T follicular helper cell (primary cell): ENCODE data around the gene SRCIN1.

Experiments used
- DNase-seq: peaks from one replicate; pipeline ENCODE4 v3.0.0-alpha.2; 2020; ENCODE audit warnings: low read depth

The SRCIN1 gene

DNA sequence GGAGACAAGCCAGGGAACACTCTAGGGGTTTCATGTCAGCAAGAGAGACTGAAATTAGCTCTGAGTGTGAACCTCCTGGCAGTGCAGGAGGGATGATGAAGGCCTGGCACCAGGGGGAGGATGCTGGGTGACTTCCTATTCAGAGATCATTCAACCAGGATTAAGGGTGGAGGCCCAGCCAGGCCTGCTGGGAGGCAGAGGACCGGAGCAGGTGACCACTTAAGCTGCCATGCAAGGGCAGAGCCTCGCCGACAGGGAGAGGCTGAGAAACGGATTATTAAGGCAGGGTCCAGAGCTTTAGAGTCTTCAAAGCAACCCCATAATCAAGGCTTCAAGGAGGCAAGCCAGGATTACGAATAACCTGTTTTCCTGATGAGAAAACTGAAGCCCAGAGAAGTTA lies 10.6 kb upstream of the SRCIN1 start:
- DNase-seq: no peak

DNA sequence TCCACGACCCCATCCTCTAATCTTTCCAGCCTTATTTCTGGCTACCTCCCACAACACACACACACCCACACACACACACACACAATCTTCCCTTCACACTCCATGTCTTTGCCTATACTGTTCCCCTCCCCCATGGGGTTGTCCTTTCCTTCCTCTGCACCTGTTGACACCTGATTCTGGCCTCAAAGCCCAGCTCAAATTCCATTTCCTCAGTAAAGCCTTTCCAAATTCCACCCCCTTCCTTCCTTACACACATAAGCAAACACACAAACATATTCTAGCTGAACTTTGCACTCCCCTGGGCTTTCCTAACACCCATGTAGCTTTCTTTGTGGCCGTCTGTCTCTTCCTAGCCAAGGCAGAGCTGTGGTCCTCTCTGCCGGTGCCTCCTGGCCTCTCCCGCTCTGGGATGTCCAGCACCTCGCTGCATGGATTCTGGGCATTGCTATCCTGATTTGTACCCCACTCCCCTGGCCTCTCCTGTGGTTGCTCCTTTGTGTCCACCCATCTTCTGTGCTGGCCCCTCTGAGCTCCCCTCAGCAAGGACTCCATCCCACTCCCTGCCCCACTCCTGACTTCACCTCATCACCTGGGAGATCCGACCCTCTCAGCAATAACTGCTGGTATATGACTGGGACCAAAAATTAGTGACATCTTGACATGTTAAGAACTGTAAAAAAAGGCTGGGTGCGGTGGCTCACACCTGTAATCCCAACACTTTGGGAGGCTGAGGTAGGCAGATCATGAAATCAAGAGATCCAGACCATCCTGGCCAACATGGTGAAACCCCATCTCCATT lies 8.4 kb upstream of the SRCIN1 start:
- DNase-seq: no peak

DNA sequence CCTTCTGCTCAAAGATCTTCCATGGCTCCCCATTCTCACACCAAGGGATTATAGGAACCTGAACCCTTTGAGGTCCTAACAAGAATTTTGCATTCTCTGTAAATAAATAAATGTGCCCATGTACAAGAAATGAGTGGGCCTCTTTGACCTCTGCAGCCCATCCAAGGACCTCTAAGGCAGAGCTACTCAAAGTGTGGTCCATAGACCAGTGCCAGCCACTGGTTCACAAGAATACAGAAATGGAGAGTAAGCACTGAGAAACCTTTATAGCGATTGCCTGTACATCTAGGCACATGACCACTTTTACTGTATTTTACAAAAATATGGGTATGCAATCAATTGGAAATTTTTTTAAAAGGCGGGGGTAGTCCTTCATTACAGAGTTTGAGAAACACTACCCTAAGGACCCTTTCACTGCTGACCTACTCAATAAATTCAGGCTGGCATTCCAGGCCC lies 7.8 kb upstream of the SRCIN1 start:
- no peak for DNase-seq

DNA sequence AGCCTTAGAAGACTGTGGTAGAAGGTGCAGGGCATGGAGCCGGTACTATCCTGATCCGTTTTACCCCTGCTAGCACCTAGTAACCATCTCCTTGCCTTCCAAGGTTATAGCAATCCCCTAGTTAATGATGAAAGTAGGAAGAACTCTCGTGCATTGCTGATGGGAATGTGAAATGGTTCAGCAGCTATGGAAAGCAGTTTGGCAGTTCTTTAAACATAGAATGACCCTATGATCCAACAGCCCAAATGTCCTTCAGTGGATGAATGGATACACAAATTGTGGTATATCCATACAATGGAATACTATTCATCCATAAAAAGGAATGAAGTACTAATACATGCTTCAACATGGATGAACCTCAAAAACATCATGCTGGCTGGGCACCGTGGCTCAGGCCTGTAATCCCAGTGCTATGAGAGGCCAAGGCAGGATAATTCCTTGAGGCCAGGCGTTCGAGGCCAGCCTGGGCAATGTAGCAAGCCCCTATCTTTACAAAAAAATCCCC lies 6.2 kb upstream of the SRCIN1 start:
- no peak for DNase-seq

DNA sequence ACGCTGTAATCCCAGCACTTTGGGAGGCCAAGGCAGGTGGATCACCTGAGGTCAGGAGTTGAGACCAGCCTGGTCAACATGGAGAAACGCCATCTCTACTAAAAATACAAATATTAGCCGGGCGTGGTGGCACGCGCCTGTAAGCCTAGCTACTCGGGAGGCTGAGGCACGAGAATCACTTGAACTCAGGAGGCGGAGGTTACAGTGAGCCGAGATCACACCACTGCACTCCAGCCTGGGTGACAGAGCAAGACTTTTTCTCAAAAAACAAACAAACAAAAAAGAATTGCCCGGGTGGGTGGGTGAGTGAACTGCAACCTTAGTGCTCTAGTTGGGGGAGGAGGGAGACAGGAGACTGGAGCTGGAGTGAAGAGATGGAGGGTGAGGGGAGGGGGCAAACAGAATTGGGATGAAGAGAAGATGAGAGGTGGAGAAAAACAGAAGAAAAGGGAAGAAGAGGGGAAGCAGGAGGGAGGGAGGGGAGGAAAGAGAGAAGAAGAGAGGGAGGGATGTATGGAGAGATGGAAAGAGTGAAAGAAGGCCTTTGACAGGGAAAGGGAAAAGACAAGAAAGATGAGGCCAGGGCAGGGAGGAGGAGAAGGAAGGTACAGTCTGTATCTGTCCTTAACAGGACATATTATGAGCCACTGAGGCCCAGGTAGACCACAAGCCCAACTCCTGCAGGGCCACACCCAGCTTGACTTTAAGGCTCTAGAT lies 5.5 kb upstream of the SRCIN1 start:
- no peak for DNase-seq

DNA sequence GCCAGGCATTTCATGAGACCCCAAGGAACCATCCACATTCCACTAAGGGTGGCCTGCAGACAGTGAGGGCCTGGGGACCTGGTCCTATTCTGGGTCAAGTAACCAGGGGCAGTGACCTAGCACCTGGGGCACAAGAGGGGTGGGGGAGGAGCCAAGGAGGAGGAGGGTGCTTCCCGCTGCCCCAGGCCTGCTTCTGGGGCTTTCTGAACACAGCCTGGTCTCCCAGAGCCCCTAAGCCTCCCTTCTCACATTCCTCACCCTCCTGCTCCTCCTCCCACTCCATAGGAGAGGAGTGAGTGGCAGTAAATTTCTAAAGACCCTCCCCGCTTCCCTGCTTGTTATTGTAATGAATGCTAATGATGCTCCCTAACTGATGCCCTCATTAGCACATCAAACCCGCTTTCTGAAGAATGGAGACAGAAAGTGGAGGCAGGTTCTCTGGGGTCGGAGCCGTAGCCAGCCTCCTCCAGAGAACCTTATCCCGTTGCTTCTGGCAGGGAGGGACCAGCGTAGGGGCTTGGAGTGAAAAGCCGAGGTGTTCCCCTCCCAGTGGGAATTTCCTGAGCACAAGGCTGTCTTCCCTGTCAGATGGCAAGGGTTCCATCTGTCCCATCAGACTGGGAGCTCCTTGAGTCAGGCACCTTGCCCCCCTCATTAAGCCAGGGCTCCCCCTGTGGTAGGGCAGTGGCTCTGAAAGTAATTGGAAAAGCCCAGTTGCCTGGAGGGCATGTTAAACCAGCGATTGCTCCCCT lies 3.7 kb upstream of the SRCIN1 start:
- DNase-seq: no peak

DNA sequence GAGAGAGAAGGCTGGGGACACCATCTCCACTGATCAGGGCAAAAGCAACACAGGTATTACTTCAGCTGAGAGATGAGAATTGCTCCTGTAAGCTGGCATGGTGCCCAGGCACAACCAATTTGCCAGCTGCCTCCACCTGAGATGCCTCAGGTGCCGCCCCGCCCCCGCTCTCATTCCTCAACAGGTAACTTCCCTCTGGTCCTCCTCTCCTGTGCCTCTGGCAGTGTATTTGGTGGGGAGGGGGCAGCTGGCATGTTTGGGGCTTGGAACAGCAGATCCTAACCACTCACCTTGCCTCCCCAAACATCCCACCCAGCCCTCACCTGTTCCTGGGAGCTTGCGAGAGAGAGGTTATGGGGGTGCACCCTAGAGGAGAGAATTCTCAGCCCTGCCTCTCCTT lies 2.9 kb upstream of the SRCIN1 start:
- no peak for DNase-seq

DNA sequence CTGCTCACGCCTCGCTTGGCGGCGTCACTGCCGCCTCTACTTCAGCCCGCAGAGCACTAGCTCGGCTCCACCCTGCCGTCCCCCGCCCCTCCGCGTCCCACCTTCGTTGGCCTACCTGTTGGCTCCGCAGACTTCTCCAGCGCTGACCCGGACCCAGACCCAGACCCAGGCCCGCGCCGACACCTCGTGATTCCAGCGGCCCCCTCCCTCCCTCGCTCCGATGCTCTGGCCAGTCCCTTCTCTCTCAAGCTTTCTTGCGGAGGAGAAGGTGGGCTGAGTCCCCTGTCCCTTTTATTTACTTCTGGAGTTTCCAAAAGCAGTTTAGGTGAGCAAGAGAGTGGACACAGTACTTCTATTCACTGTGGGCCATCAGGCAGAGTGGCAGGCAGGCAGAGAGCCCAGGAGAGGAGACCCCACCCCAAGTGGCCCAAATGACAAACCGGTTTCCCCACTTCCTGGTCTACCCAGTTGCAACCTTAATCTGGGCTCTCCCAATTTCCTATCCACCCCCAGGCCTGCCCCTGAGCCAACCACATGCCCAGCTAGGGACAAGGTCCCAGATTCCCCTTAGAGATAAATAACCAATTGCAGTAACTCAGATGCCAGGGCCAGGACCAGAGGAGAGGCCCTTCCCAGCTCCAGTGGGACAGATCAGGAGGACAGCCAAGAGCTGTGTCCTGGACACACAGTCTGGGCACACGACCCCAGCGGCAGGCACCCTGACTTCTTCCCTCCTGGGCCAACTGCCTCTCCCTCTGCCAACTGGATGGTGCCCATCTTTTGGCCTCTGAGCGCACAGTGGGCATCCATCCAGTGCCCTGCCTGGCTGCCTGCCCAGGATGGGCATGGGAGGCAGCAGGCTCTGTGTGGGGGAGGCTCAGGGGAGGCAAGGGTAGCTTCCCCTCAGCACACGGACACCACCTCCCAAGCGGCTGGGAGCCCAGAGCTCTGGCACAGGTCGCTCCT lies 1.2 kb upstream of the SRCIN1 start:
- no peak for DNase-seq

DNA sequence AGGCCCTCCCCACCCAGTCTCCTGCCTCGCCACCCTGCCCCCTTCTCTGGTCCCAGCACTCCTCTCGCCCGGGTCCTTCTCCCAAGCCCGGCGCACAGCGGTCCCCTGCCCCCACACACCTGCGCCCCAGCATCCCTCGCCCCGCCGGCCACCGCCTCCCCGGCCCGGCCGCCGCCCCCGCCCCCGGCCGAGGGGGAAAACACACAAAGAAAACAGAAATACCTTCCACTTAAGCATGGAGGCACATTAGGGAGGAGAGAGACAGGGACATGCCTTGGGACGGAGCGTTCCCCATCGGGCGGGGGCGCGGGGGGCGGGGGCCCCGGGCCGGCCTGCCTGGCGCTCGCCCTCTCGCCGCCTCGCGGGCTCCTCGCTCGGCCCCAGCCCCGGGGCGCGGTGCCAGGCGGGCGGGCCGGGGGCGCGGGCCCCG lies 326 bp downstream of the SRCIN1 start:
- no peak for DNase-seq

DNA sequence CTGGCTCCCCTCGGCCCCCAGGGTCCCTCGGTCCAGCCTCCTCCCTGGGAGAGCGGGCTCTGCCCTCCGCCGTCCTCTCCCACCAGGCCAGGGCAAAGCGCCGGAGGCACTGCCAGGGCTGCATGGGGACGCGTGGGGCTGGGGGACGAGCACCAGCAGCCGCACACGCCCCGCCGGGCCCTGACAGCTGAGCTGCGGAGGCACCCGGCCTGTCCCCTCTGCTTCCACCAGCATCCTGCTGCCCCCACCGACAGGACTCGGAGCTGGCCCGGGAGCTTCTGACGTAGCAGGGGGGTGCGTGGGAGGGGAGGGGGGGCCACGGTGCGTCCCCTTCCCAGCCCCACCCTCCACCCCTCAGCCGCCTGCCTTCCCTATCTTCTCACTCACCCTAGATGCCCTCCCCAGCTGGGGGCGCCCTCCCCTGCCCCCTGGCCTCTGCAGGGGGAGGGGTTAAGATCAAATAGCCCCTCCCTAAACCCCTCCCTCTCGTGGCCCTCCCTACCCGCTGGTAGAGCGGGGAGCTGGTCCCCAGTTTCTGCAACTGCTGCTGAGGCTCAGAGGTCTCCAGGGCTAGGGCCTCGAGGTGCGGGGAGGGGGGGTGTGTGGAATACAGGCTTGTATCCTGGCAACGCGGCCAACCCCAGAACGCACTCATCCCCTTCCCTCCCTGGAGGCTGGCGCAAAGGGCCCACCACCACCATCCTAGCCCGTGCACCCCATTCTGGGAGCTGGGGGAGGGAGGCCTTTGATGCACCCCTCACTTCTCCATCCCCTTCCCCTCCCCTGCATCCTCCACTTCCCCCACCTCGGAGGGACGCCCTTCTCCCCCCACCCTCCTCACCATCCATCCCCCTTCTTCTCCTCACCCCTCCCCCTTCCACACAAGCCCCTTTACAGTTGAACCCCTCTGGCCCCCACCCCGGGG lies 1.0 kb downstream of the SRCIN1 start:
- DNase-seq: no peak

DNA sequence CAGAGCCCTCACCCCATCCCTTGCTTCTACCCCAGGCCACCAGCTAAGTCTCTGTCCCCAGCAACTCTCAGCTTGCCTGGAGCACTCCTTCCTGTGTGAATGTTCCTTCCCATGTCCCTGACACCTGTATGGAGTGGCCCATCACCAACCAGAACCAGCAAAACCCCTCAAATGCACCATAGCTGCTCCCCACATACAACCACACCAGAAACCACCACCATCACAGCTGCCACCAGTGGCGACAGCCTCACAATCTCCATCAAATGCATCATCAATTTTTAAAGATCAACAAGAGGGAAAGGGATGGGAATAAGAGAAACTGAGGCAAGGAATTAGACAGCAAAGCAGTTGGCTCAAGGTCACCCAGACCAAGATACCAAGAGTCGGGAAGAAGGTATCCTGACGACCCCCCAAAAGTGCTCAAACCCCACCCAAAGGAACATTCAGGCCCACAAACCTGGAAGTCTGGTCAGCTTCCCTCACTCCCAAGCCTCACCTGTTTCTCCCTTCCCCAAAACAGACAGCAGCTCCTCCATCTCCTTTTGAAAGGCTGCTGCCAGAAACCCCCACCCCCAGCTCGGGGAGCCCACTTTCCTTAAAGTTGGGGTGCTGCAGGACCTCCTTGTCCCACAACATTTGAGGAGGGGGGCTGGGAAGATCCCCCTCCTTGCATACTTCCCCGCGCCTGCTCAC lies 1.8 kb downstream of the SRCIN1 start:
- no peak for DNase-seq

DNA sequence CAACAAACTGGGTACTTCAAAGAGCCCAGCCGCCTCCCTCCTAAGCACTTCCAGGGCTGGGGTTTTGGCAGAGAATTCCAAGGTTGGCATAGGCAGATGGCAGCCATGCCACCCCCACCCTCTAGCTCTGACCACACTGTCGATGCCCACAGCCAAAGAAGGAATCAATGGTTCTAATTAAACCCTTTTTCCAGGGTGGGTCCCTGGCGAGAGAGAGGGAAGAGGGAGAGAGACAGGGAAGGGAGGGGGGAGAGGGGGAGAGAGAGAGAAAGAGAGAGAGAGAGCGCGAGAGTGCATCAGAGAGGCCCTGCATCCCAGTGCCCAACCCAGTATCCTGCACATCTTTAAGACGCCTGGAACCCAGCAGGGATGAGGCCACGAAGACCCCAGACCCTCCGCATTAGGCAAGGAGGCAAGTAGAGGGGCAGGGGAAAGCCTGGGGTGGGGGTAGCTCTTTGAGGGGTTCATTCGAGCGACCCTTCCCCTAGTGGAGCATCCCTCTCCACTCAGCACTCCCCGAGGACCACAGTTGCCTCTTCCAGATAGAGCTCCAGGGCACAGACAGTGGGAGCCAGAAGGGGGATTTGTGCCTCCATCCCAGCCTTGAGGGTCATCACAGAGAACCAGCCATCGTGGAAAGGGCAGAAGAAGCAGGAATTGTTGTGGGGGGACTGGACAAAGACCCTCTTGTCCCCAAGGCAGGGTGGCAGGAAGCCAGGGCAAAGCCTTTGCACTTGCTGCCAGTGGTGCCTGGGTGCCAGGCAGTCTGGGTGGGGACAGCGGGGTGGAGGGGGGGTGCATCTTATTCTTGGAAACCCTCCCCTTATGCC lies 2.6 kb downstream of the SRCIN1 start:
- no peak for DNase-seq

DNA sequence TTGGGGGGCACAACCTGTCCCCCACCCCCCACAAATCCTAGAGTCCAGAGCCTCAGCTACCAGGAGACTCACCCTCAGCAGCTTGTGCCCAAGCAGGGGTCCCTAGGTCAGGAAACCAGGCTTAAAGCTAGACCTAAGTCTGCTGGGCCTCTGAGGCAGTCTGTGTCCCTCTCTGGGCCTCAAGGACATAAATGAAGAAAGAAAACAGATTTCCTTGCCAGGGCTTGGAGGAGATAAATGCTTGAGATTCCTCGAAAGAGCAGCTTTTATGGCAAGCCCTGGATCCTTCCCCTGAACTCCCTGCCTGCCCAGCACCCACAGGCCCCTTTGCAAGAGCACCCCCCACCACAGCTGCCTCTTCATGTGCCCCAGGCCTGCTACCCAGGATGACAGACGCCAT lies 3.3 kb downstream of the SRCIN1 start:
- no peak for DNase-seq

DNA sequence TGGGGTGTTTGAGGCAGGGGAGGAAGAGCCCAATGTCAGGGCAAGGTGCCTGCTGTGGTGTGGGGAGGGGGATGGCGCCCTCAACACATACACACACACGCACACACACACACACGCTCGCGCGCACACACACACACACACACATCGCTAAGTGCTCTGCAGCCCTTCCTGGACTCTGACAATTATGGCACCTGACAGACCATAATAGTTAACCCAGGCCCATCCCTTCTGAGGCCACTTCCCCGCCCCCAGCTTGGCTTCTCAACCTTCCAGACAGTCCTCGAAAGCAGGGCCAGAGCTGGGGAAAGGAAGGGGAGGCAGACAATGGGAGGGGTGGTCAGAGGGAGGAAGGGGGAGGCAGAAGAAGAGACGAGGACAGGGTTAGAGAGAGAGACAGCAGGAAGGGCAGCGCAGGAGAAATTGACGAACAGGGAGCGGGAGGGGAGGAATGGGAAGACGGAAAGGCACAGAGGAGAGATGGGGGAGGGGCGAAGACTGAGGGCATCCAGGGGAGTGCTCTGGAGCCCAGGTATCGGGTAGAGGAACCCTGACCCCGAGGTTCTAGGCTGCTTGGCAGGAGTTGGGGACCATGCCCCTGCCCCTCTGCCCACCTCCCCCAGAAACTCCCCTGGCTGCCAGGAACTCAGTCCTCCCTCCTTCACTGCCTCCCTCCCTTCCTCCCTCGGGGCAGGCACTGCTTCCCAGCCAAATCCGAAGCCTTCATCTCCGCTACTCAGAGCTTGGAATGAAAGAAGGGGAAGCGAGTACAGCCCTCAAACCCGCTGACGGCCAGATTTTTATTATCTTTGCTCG lies 4.0 kb downstream of the SRCIN1 start:
- no peak for DNase-seq

DNA sequence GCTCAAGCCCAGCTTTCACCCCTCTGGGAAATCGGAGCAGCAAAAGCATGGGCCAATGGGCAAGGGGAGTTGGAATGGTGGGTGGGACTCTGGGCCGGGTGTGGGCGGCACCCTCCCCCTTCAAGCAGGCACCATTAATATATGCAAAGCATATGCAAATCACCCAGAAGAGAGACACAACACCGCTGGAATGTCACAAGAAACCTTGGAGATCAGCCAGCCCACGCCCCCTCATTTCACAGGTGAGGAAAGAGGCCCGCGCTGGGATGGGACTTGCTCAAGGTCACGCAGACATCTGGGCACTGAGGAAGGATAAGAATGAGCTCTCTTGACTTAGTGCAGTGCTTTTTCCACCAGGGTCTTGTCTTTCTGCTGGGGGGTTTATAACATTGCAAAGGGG lies 4.8 kb downstream of the SRCIN1 start:
- no peak for DNase-seq

DNA sequence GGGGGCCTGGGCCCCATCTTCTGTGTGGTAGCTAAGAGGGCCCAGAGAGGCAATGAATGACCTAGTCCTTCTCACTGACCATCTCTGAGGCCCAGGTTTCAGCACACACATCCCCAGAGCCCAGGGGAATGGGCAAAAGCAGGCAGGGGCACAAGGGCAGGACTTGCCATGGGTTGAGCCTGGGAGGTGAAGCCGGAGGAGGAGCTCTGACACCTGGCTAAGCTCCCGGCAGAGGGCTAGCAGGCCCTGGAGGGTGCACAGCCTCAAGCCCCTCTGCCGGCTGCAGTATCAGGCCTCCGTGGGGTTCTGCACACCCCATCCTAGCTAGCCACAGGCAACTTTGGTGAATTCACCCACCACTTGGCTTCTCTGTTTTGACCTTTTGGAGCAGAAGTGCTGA lies 5.3 kb downstream of the SRCIN1 start:
- DNase-seq: no peak

DNA sequence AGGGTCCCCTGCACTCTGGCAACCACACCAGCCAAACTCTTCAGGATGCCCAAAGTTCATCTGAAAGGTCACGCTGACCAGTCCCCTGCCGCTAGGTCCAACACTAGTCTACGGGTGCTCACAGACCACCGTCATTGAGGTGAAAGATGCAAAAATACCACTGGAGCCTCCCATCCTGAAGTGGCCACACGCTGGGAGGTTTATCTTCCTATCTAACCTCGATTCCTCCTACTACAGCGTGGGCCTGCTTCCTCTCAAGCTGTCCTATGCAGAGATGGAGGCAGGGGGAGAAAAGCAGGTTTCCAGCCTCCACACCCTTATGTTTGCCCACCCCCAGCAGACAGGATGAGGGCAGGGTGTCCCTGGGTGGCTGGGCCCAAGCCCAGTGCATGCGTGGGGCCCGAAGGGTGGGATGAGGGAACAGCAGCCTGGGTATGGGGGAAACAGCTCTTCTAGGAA lies 6.3 kb downstream of the SRCIN1 start:
- no peak for DNase-seq

DNA sequence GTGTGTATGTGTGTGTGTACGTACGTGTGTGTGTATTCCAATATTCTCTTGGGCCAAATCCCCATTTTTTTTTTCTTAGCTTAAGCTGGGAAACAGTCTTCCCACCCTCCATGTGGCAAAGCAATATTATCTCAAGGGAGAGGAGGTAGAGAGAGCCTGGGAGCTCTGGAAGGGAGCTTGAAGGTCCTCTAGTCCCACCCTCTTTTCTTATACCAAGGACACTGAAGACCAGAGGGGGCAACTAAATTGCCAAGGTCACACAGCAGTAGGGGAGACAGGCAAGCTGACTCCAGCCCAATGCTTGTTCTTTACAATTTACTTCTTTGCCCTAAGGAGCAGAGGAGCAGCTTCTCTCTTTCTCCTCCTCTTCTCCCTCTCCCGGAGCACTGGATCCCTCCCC lies 6.8 kb downstream of the SRCIN1 start:
- DNase-seq: no peak
